NCI-H2171 (cell line): ENCODE data around the gene ARID3C.
"Not testable (repeated sequence)": the region's sequence is repeated elsewhere in the genome, so short reads cannot be mapped to it uniquely, and the experiment has no call there.

Source experiments
- DNase-seq: peaks from one replicate; lab custom pipeline; 2025; lab: John Stamatoyannopoulos, UW

The ARID3C gene

GRCh38 chr9:34651876-34652601, 23.2 kb upstream of the ARID3C start, which contains the start of gene IL11RA:
Gene IL11RA (plus strand): TSS chr9:34652185. CDS start chr9:34655218, 3,033 bp downstream.
- DNase-seq = no peak

GRCh38 chr9:34651321-34651720, 22.5 kb upstream of the ARID3C start:
- DNase-seq = no peak

GRCh38 chr9:34650816-34651215, 21.9 kb upstream of the ARID3C start:
- no peak for DNase-seq

GRCh38 chr9:34648673-34649072, 19.8 kb upstream of the ARID3C start:
- DNase-seq = no peak

- DNase-seq = no peak
Measured at GRCh38 chr9:34647651-34648050, 18.8 kb upstream of the ARID3C start.

- no peak for DNase-seq
Measured at GRCh38 chr9:34647084-34647403, 18.2 kb upstream of the ARID3C start.

- peak; percentile 65 for DNase-seq
Measured at GRCh38 chr9:34646211-34647083, 17.6 kb upstream of the ARID3C start, which contains the start of gene GALT. Gene GALT (plus strand): TSS chr9:34646675. CDS start chr9:34646705, 30 bp downstream.

GRCh38 chr9:34644766-34645314, 16.0 kb upstream of the ARID3C start:
- DNase-seq = no peak

GRCh38 chr9:34642679-34643078, 13.8 kb upstream of the ARID3C start:
- no peak for DNase-seq

- DNase-seq = not testable (repeated sequence)
Measured at GRCh38 chr9:34639322-34639721, 10.5 kb upstream of the ARID3C start.

GRCh38 chr9:34638138-34638445, 9.2 kb upstream of the ARID3C start:
- no peak for DNase-seq

GRCh38 chr9:34637356-34638137, 8.7 kb upstream of the ARID3C start, which contains the start of gene SIGMAR1:
Gene SIGMAR1 (minus strand): TSS chr9:34637787. CDS start chr9:34637697, 90 bp downstream.
- DNase-seq = peak; percentile 78

- no peak for DNase-seq
Measured at GRCh38 chr9:34636791-34637355, 8.0 kb upstream of the ARID3C start.

- no peak for DNase-seq
Measured at GRCh38 chr9:34635556-34635955, 6.7 kb upstream of the ARID3C start.

GRCh38 chr9:34634551-34635248, 5.8 kb upstream of the ARID3C start:
- no peak for DNase-seq

- DNase-seq = no peak
Measured at GRCh38 chr9:34633851-34634550, 5.1 kb upstream of the ARID3C start.

GRCh38 chr9:34633166-34633565, 4.3 kb upstream of the ARID3C start:
- no peak for DNase-seq

GRCh38 chr9:34630402-34631154, 1.7 kb upstream of the ARID3C start:
- no peak for DNase-seq

GRCh38 chr9:34629491-34629808, 584 bp upstream of the ARID3C start:
- DNase-seq = no peak
